AG09319 (cell line): Measurements from ENCODE around the gene ADGRD2.

Source experiments
- DNase-seq: peaks from one replicate; pipeline ENCODE4 v3.0.0-alpha.2; 2010; ENCODE audit warnings: low read depth; ENCODE audit errors: extremely low read depth
- CTCF ChIP-seq: IDR thresholded peaks from 2 replicates; pipeline ENCODE4 v1.5.1; 2011; ENCODE audit warnings: low read depth, mild to moderate bottlenecking, inconsistent platforms, low read length, moderate library complexity

ADGRD2 gene

DNA sequence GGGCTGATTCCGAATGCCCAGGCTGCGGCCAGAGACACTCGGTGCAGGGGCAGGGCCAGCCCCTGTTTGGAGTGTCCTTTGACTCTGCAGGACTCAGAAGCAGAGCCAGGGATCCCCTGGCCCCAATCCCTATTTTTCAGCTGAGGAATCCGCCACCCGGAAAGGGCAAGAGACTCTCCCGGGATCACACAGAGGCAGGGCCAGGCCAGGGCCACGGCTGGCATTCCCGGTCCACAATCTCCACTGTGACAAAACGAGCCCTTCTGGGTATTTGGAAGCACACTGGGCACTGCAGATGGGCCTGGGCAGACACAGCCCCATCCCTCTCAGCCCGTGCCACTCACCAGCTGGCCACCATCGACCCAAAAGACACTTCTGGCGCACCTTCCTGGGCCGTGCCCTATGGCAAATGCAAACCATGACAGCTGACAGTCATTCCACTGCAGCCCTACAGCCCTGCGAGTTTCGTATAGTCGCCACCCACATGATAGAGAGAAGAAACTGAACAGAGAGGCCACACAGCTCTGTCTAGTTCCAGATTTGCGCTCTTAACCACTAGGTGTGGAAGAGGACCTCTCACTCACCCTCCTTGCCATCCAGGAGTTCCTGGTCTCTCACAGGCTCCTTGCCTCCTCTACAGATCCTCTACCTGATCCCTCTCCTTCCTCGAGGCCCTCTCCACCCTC is 43.7 kb downstream of the ADGRD2 start:
- no peak for TF ChIP-seq CTCF
- DNase-seq: no peak

DNA sequence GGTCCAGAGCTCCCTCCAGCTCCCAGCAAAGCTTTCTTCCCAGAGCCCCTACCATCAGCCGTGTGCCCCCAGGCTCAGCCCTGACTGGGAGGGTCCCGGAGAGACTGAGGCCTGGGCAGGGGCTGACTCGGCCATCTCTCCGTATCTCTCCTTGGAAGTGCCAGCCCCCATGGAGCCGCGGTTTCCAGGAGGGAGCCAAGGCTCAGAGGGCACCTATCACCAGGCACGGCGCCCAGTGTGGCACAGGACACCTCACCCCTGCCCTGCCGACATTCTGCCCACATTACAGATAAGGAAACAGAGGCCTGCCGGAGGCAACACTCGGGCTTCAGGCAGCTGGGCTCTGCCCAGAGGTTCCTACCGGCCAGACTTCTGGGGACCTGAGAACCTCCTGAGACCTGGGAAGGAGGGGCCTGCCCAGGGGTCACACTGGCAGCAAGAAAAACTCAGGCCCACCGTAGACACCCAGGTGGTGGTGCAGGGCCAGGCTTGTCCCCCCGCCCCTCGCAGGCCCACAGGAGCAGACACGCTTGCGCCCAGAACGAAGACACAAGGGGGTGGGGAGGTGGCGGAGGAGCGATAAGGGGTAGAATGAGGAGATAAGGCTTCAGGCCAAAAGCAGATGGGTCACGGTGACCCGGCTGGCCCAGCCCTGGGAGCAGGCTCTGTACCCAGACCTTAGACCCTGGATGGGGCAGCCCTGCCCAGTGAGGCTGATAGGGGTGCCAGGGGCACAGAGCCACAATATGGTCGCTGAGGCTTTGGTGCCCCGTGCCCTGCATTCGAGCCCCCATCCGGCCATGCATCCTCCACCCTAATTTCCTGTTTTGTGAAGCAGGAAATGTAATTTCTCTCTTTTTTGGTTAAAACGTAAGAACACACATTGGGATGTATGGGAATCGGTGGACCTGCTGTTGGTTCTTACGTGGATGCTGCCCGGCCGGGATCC is 45.1 kb downstream of the ADGRD2 start:
- DNase-seq: no peak
- TF ChIP-seq CTCF: no peak

GRCh38 chr9:124496075-124496449 is 45.8 kb downstream of the ADGRD2 start:
- no peak for TF ChIP-seq CTCF
- DNase-seq: no peak

GRCh38 chr9:124496463-124496862 is 46.2 kb downstream of the ADGRD2 start:
- TF ChIP-seq CTCF: no peak
- DNase-seq: no peak

DNA sequence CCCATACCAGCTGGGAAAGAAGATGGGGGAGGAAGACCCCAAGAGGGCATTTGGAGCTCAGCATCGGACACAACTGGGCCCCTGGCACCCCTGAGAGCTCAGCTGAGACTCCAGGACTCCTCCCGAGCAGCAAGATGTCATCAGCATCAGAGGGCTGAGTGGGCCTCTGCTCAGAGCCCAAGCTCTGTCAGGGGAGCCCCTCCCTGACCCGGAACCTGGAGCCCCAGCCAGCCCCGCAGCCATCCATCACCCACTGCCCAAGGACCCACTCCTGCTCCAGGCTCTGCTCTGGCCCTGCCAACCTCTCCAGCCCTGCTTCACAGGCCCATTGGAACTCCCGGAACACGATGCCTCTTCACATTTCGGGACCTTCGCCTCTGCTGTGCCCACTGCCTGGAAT is 47.2 kb downstream of the ADGRD2 start:
- no peak for TF ChIP-seq CTCF
- DNase-seq: no peak

- TF ChIP-seq CTCF: no peak
- no peak for DNase-seq
Observed at GRCh38 chr9:124498040-124498439, 47.8 kb downstream of the ADGRD2 start.

GRCh38 chr9:124498499-124499146 is 48.4 kb downstream of the ADGRD2 start:
- DNase-seq: no peak
- TF ChIP-seq CTCF: no peak
